T-helper 22 cell (primary cell): Measurements from ENCODE around the gene GNAQ.

Source experiments
- DNase-seq: peaks from one replicate; pipeline ENCODE4 v3.0.0-alpha.2; 2020; ENCODE audit warnings: low read depth

Gene GNAQ

DNA sequence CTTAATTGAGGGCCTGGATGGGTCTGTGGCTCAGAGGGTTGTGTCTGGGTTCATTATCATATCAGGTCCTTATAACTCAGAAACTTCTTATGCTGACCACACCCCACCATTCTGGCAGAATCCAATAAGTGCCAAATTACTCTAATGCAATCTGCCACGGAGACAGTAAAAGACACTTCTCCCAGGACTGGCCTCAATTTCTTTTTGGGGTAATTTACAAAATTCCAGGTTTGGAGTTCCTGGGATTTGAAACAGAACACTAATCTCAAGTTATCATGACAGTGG is 187.8 kb downstream of the GNAQ start:
- no peak for DNase-seq

DNA sequence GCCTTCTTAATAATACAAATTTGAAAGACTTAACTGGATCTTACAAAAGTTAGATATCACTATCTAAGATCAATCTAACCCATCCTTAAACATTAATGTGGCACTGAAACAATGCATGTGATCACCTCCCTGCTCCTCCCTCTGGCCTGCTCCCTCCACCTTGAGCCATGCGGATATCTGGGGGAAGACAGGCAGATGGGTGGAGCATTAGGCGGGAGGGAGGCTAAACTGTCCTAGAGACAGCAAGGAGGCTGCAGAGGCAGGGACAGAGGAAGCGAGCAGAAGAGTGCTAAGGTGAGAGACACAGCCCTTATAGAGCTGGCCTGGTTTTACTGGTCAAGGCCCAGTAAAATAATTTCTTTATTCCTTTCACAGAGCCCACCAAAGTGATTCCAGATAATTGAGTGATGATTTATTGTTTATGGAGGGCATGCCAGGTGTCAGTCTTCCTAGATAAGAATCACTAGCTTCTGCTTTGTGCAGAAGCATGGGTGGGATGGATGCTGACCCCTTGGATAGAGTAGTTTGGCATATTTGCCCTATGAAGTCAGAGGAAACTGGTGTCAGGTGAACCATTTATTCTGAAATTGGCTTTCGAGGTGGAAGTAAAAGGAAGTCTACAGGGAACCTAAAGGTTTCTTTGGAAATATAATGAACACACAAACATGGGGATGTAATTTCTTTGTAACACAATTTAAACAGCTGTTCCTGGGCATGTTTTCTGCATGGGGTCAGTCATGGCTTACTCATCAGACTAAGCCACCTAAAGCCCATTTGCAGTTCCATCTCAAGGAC is 188.3 kb downstream of the GNAQ start:
- no peak for DNase-seq

DNA sequence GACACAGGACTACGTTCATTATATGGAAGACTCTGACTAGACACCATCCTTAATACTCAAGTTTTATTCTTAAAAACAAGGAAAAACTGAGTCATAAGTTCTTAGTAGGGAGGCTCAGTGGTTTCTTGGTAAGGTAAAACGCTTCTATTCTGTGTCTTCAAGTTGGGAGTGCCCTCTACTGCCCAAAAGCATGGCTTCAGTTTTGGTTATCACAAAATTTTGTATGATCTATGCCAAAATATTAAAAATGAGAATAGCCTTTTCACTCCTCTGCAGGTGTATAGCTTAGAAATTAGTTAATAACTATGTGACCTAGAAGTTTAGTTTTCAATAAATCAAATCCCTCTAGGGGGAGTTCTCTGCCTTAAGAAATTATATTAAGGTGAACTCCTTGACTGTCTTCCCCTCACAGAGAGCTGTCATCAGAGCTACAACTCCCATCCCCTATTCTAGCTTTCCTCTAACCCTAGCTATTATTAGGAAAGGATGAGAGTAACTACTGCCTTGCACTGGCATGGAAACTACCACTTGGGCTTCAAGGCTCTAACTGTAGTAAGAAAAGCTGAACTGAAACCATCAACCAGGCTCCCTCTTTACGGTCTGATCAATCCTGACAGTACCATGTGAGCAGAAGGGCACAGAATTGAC is 189.7 kb downstream of the GNAQ start:
- no peak for DNase-seq

DNA sequence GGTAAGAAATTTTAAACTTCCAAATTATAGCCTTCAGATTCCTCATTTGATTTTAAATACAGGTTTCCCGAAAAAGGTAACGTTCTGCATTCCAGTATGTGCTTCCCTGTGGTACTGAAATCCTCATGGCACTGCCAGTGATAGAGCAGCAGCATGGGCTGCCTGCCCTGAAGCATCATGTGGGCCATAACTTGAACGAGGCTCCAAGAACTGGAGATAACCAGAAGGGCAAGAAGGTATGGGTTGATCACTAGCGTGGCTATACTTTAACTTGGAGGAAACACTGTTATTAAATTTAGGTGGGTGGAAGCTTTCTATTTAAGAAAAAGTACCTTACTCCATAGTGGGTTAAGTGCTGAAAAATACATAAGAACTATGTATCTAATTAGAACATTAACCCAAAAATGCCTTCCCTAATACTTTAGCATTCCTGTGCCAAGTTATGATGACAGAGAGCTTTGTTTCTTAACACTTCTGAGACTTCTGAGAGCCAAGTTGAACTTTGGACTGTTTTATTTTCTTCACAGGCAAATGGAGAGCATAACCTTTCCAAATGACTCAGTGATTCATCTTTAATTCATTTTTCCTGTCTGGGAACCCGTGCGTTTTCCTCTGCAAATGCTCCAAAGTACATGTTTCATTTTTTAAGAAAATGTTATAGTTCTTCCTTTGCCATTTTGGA is 192.0 kb downstream of the GNAQ start:
- no peak for DNase-seq

DNA sequence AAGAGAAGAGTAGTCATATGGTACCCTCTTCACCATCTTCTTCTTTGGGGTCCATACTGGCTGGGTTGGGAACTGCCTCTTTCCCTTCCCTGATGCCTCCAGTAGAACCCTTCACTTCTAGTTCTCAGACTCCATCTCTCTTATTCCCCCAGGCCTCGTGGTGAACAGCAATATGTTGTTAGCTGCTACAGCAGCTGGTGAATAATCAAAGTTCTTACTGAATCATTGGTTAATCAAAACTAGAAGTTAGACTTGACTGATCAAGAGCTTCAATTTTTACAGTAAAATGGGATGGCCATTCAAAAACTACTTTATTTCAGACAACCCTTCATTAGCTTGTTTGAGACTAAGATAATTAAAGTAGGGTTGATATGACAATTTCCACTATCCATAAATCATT is 192.6 kb downstream of the GNAQ start:
- no peak for DNase-seq

DNA sequence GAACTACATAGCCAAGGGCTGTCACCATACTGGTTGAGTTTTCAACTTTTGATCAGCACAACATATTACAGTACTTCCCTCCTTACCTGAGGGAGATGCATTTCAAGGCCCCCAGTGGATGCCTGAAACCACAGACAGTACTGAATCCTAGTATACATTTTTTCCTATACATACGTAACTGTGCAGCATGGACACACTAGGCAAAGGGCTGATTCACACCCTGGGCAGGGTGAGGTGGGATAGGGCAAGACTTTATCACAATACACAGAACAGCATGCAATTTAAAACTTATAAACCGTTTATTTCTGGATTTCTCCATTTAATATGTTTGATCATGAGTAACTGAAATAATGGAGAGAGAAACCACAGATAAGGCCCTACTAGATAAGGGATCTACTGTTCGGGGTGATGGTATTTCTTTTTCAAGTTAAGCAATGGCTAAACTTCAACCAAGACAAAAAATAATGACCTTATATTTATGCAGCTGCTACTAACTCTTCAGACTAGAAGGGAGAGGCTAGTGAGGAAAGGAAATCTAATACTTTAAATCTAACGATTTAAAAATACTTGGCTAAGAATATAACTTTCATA is 196.6 kb downstream of the GNAQ start:
- no peak for DNase-seq

DNA sequence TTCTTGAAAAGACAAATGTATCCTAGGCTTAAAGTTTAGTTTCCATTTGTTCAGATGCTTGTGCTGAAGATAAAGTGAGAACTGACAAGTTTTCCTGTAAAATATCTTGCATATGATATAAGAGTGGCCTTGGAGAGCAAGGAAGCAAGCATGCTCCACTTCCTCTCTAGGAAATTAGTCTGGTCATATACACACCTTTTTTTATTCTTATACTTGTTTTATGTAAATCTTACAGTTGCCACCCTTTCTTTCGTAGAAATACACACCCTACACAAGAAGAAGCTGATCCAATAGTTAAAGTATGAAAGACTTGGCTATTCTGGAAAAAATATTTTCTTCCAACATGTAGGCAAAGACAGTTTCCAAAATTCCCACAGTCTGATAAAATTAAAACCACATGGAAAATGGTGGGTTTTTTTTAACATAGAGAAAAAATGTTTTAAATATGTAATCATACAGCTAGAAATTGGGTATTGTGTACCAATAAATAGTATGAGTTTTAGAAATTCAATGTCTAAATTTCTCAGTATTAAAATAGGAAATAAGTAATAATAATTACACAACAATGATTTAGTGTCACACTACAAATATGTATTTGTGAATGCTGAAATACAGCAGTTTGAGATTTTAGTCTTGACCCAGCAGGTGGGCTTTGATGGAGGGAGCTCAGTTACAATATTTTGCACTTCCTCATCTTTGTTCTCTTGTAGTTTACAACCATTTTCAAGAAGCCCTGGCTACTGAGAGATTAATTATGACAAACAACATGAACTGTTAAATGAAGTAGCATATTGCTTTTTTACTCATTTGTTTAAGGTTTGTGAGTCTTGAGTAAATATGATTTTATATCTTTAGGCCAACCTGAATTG is 197.8 kb downstream of the GNAQ start:
- no peak for DNase-seq

DNA sequence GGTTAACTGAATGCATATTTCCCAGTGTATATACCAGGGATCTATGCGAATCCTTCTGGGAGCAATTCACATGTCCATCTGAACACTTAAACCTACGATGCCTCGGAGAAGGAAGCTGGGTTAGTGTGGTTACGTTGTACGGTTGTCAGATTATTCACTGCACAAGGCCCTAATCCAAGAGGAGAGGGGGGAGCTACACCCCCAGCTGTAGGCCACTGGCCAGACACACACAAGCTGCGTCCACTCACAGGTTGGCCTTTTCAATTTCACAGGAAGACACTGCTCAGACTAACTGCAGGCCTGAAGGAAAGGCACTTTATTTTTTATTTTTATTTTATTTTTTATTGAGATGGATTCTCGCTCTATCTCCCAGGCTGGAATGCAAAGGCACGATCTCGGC is 199.0 kb downstream of the GNAQ start:
- DNase-seq: no peak

DNA sequence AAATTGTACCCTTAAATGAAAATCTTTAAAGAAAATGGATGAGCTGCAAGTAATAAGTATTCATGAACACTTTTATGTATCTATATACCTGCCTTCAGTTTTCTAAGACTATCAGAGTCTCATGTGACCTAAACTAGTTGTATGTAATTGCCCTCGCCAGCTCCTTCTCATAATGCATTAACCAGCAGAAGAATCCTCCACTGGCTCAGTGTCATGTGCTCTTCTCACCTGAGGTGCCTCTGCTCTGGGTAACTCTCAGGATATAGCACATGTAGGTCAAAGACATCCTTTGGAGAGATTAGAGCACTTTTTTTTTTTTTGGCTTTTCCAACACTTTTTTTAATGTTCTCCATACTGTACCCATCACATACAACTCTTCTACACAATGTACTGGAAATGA is 199.8 kb downstream of the GNAQ start:
- DNase-seq: no peak

DNA sequence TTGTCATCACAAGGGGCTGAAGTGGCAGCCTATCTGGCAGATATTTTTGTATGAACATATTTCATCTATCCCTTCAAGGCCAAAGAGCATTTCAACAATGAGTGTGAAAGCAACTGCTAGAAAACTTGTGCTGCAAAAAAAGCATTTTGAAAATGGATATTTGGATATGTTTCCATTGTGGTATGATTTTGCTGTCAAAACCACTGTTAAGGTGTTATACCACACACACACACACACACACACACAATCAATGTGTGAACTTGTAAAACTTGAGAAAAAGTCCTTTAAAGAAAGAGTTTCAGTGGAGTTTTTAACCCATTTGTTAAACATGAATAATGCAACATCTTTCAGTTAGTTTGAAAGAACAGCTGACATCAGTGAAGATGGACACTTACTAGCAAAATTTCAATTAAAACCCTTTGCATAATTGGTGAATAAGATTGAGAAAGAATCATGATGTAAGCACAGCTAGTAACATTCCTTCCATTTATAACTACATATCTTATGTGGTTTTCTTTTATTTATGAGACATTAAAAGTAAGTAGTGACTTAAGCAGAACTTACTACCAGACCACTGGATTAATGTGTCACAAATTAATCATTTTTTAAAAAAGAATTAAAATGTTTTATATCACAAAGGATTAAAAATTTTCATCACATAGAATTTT is 200.9 kb downstream of the GNAQ start:
- DNase-seq: no peak

DNA sequence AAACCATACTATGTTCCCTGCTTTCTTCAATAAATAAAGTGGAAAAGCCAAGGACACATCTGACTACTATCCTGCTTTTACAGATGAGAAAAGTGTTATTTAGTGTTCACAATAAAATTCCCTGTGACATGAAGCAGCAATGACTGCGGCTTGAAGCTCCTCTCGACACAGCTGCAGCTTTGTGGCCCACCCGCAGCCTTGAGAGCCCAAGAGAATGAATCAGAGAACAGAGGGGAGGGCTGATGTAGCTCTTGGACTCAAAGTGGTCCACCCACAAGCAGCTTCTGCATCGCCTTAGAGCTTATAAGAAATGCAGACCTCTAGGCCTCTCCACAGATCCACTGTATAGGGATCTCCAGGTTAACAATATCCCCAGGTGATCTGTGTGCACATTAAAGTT is 202.2 kb downstream of the GNAQ start:
- DNase-seq: no peak

DNA sequence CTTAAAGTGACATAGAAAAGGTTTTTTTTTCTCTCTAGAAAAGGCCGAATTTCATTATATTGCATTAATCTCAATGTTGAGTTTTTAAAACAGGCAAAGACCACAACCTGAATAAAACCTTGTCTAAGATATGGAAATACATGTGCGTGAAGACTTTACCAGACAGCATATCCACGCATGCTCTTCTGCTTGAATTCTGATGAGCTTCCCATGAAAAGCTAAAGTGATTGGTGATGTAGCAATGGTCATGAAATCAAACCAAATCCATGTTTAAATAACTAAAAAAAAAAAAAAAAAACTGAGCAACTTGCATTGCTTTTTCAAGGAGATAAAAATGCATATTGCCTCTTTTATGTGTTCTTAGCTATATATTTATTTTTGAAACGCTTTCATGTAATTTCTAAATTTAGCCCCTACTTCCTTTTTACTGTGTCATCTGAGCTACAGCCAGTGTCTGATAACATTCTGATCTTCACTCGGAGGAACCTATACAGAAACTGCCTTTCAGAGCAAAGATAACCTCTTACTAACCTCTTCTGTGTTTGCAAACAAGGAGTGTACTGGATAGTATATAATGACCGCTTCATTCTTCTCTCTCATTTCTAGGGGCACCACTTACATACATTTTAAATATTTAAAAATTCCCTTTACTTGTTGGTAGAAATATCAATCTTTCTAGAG is 204.4 kb downstream of the GNAQ start:
- DNase-seq: no peak

DNA sequence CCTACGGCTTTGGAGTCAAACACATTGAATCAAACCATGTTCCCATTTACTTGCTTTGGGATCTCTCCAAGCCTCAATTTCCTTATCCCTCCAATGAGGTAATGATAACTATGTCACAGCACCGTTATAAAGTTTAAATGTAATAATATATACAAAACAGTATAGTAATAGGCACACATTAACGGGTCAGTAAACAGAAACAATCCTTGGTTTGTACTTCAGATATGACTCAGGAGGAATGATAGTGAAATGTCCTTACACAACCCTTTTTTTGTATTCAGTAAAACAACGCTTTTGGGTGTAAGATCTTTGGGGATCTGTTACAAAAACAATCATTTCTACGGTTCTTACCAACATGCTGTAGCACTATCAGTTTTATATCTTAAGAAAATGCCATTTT is 205.0 kb downstream of the GNAQ start:
- no peak for DNase-seq

DNA sequence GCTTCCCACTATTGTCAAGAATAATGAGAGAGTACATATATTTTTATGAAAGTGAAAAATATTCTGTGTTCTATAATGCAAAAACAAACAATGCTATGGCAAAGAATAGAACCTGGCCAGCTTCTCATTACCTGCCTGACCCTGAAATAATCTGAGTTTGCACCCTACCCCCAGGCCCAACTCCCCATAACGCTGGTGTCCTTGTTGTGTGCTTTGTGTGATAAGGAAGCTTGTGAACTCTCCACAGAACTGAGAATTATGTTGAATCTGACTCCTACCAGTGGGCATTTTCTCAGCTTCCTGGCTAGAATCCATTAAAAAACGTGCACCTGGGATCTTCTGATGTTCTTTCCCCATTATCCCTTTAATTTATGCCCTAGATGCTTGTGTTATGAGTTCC is 205.5 kb downstream of the GNAQ start:
- DNase-seq: no peak

DNA sequence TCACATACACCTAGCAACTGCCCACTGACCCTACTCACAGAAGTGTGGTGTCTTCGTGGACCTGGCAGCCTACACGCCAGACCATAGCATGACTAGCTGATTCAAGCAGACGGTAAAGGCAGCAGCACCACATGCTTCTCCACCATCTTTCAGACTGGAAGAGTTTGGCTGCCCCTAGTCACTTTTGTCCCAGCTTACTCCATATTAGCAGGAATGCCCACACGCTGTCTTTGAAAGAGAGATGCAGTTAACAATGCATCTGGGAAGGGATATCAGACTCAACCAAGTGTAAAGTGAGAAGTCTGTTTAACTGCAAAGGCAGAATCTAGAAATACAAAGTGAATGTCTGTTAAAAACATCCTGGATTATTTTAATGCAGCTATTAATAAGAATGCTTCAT is 206.2 kb downstream of the GNAQ start:
- DNase-seq: no peak

DNA sequence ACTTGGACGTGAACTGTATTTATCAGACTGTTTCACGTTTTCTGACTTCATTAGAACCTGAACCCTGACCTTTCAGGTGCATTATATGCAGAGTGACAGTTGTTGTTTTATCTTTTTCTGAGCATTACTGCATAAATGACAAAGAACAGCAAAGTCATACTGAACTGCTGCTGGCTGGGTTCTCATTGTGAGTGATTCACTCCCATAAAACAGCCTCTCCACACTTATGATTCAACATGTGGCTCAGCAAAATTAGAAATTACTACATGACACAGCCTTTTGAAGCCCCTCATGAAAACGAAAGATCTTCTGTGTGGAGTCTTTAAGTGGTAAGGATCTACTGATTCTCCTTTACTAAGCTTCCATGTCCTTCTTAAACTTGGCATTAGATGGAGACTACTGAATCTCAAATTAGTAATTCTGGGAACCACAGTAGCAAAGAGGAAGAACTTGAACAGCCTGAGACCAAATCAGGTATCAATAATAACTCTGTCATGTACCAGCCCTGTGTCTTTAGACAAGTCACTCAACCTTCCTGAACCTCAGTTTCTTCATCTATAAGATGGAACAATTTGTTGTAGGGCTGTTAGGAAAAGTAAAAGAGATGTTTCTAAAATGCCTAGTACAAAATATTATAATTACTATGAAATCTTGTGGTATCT is 211.2 kb downstream of the GNAQ start:
- no peak for DNase-seq

DNA sequence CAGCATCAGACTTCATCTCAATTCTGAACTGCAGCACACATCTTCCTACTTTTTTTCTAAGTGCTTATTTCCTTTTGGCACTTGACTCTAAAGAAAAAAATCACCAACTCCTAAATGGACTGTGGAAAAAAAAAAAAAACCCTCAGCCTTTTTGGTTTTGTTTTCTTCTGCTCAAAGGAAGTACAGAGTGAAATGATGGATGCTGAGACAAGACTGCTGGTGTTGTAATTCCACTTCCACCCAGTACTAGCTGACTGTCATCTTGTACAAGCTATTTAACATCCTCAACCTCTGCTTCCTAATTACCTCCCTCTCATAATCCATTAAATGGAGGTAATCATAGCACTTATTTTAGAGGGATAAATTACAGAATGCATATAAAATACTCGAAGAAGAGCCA is 212.0 kb downstream of the GNAQ start:
- no peak for DNase-seq

DNA sequence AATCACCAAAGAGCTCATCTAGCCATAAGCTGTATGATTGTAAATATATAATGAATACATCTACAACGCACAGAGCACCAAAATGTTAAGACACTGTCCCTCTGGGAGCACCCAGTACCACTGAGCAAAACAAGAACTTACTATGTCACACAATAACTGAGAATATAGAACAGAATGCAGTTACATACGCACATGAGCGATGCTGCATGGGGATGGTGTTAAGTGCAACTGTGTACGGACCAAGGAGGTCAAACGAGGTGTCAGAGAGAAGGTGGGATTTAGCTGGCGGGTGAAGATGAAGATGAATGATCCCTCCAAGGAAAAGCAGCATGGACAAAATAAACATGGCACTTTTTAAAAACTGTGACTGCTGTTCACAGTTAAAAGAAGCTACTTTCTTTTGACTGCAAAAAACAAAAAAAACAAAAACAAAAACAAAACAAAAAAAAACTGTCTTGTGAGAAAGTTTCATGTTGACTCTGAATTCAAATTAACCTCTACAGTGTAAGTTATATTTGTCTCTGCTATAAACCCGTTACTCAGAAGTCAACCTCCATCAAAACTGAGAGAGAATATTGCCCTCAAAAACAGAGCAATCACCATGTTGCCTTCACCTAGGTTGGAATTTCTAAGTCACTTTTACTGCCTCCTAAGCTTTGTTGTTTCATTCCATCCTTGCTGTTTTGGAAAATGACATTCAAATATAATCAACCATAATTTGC is 213.9 kb downstream of the GNAQ start:
- no peak for DNase-seq

DNA sequence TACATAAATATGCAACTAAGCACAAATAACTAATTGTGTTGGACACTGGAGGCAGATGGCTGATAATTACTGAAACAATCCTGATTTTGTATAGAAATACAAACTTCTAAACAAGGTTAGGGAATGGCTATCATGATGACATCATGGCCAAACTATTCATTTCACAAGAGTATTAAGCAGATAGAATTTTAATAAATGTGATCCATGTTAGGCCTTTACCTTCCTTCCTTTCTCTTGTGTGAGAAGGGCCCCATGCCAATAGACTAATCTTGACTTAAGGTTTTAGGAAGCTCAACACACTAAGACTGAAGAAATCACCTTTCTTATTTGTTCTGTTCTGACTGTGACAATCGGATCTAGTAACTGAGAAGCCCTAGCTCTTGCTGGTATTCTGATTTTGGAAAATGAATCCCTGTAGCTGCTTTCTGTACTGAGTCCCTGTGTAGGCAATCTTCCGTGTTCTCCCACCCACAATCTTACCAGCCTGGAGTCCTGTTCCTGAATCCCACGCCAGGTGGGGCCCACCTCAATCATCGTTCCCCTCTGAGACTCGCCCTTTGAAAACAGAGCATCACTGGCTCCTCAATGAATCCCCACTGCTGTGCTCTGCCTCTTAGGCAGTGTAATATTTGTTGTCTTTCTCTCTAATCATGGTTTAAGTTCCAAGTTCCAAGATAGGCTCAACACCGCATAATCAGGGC is 214.8 kb downstream of the GNAQ start:
- no peak for DNase-seq
